ENCODE results near the gene KIF16B.

GRCh38 chr20:16415071-16416053, 157.9 kb downstream of the KIF16B start:
- TF ChIP-seq CTCF (IDR thresholded peaks at IDR 0.05 in 2 of 3, conservative IDR thresholded peaks at IDR 0.05 in 1 of 3; ENCODE audit: borderline replicate concordance in 1 of 3, insufficient read depth in 1 of 3, low read depth in 2 of 3, low read length in 2 of 3) (no peak), EZH2 (IDR thresholded peaks at IDR 0.05) (no peak), POLR2A (IDR thresholded peaks at IDR 0.05; ENCODE audit: borderline replicate concordance, extremely low read depth, insufficient read depth, insufficient read length) (no peak)
